ENCODE measurements around the gene MGAT2. TPM values are rescaled to one million over a fixed set of nuclear protein-coding genes. Genes with fewer than 3 reads are reported as not detected.

The MGAT2 gene
- total and polyA plus RNA-seq, 9 of the 15 experiments (the other 6 are each of a cell fraction or from before 2014, with no cell fraction given) = 0.03 to 33.3 (median 24.6) TPM; not detected in 1

DNA sequence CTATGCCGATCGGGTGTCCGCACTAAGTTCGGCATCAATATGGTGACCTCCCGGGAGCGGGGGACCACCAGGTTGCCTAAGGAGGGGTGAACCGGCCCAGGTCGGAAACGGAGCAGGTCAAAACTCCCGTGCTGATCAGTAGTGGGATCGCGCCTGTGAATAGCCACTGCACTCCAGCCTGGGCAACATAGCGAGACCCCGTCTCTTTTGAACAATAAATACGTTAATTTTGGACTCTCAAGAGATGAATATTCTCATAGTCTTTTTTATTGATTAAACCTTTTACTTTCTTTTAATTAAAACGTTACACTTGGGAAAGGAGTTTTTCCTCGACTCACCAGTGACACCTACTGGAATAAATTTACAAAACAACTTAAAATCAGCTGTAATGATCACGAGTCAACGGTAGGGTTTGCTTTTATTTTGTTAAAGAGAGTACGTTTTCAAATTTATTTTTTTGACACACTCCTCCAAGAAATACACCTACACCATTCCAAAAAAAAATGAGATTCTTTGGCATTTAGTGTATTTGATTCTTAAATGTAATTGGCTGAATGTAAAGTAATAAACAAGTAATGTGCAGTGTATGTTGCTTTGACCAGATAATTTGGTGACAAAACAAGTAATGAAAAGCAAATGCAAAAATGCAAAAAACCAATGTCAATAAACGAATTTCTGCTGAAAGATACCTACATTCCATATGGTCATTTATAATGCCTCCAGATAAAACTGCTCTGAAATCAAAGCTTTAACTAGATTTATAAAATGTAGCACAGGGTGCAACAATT is 33.7 kb upstream of the MGAT2 start (continued):
- TF ChIP-seq, protein P1, sequence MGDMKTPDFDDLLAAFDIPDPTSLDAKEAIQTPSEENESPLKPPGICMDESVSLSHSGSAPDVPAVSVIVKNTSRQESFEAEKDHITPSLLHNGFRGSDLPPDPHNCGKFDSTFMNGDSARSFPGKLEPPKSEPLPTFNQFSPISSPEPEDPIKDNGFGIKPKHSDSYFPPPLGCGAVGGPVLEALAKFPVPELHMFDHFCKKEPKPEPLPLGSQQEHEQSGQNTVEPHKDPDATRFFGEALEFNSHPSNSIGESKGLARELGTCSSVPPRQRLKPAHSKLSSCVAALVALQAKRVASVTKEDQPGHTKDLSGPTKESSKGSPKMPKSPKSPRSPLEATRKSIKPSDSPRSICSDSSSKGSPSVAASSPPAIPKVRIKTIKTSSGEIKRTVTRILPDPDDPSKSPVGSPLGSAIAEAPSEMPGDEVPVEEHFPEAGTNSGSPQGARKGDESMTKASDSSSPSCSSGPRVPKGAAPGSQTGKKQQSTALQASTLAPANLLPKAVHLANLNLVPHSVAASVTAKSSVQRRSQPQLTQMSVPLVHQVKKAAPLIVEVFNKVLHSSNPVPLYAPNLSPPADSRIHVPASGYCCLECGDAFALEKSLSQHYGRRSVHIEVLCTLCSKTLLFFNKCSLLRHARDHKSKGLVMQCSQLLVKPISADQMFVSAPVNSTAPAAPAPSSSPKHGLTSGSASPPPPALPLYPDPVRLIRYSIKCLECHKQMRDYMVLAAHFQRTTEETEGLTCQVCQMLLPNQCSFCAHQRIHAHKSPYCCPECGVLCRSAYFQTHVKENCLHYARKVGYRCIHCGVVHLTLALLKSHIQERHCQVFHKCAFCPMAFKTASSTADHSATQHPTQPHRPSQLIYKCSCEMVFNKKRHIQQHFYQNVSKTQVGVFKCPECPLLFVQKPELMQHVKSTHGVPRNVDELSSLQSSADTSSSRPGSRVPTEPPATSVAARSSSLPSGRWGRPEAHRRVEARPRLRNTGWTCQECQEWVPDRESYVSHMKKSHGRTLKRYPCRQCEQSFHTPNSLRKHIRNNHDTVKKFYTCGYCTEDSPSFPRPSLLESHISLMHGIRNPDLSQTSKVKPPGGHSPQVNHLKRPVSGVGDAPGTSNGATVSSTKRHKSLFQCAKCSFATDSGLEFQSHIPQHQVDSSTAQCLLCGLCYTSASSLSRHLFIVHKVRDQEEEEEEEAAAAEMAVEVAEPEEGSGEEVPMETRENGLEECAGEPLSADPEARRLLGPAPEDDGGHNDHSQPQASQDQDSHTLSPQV (IDR thresholded peaks at IDR 0.05) = 0 out of 2 replicates have a peak, but pooled peaks have one; percentile 17
- TF ChIP-seq TBL1XR1 (IDR thresholded peaks at IDR 0.05; ENCODE audit: low read length in 2 of 2) (0 out of 4 replicates have a peak, but pooled peaks of 1 of the 2 experiments have one; percentile 1), HDGF (IDR thresholded peaks at IDR 0.05) (no peak), FOSL1 (tag; conservative IDR thresholded peaks at IDR 0.05) (peak; percentile 64; the same call in 1 of the 2 replicates), RNF2 (IDR thresholded peaks at IDR 0.05) (peak; percentile 7; the same call in 1 of the 2 replicates), ZNF121 (CRISPR knock-in tag; conservative IDR thresholded peaks at IDR 0.05) (peak; percentile 99), MAZ (CRISPR knock-in tag; conservative IDR thresholded peaks at IDR 0.05 in 1 of 2, IDR thresholded peaks at IDR 0.05 in 1 of 2) (0 out of 4 replicates have a peak, but pooled peaks of 1 of the 2 experiments have one; percentile 6), FOXM1 (IDR thresholded peaks at IDR 0.05; ENCODE audit: low read depth) (peak; percentile 44; the same call in 1 of the 2 replicates), FOXM1 (CRISPR knock-in tag; IDR thresholded peaks at IDR 0.05; ENCODE audit: low read depth) (no peak), ZBTB17 (CRISPR knock-in tag; IDR thresholded peaks at IDR 0.05) (no peak), ZNF583 (CRISPR knock-in tag; IDR thresholded peaks at IDR 0.05) (no peak), SIX5 (IDR thresholded peaks at IDR 0.05; ENCODE audit: borderline replicate concordance in 1 of 2, insufficient read depth in 1 of 2, low read depth in 1 of 2, low read length in 2 of 2) (no peak)
- TF ChIP-seq, protein P2, sequence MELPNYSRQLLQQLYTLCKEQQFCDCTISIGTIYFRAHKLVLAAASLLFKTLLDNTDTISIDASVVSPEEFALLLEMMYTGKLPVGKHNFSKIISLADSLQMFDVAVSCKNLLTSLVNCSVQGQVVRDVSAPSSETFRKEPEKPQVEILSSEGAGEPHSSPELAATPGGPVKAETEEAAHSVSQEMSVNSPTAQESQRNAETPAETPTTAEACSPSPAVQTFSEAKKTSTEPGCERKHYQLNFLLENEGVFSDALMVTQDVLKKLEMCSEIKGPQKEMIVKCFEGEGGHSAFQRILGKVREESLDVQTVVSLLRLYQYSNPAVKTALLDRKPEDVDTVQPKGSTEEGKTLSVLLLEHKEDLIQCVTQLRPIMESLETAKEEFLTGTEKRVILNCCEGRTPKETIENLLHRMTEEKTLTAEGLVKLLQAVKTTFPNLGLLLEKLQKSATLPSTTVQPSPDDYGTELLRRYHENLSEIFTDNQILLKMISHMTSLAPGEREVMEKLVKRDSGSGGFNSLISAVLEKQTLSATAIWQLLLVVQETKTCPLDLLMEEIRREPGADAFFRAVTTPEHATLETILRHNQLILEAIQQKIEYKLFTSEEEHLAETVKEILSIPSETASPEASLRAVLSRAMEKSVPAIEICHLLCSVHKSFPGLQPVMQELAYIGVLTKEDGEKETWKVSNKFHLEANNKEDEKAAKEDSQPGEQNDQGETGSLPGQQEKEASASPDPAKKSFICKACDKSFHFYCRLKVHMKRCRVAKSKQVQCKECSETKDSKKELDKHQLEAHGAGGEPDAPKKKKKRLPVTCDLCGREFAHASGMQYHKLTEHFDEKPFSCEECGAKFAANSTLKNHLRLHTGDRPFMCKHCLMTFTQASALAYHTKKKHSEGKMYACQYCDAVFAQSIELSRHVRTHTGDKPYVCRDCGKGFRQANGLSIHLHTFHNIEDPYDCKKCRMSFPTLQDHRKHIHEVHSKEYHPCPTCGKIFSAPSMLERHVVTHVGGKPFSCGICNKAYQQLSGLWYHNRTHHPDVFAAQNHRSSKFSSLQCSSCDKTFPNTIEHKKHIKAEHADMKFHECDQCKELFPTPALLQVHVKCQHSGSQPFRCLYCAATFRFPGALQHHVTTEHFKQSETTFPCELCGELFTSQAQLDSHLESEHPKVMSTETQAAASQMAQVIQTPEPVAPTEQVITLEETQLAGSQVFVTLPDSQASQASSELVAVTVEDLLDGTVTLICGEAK (IDR thresholded peaks at IDR 0.05) = no peak
- TF ChIP-seq, protein P2 (CRISPR knock-in tag; IDR thresholded peaks at IDR 0.05) = no peak

Data from K562 (cell line).